ENCODE results near the gene IL4. TPM values are rescaled to one million over a fixed set of nuclear protein-coding genes. Genes with fewer than 3 reads are reported as not detected.
A peak's percentile ranks its signal among the peaks of the same experiment; 100 is the strongest.

IL4 gene
- total RNA-seq, 1 experiment from 2014 or later, result not detected

- Histone ChIP-seq H2AFZ (ENCODE audit: low read length) (no peak overlapping the region), H3K4me2 (ENCODE audit: low read depth, low read length, poor library complexity, severe bottlenecking) (no peak overlapping the region), H3K27ac (ENCODE audit: low read length) (no peak overlapping the region)
These were observed 7.1 kb downstream of the IL4 start for GRCh38 chr5:132680780-132681475.

GRCh38 chr5:132681476-132681831, 7.7 kb downstream of the IL4 start:
- Histone ChIP-seq H3K36me3 (ENCODE audit: insufficient read depth, low read length) (no peaks in the 10 kb centered on the region), H3K27ac (ENCODE audit: low read length) (no peak overlapping the region), H3K4me3 (ENCODE audit: low read length) (no peak overlapping the region), H2AFZ (ENCODE audit: low read length) (no peak overlapping the region), H3K9me3 (ENCODE audit: low read length) (no peaks in the 10 kb centered on the region), H3K27me3 (ENCODE audit: low read length) (no peaks in the 10 kb centered on the region), H4K20me1 (ENCODE audit: insufficient read depth, low read depth, low read length) (no peaks in the 10 kb centered on the region), H3K4me1 (ENCODE audit: low read length) (peaks cover 16% of the 10 kb centered on the region), H3K4me2 (ENCODE audit: low read depth, low read length, poor library complexity, severe bottlenecking) (no peak overlapping the region), H3K9ac (ENCODE audit: low read length) (no peak overlapping the region), H3K9me2 (replicated peaks; ENCODE audit: insufficient read depth, low read length) (no peaks in the 10 kb centered on the region), H3K79me2 (ENCODE audit: low read length) (no peaks in the 10 kb centered on the region)
- peak; percentile 49 for DNase-seq

More at GRCh38 chr5:132680780-132681475, 7.1 kb downstream of the IL4 start:
- no peaks in the 10 kb centered on the region for H4K20me1 ChIP-seq (ENCODE audit: insufficient read depth, low read depth, low read length)
- H3K36me3 ChIP-seq (ENCODE audit: insufficient read depth, low read length), result no peaks in the 10 kb centered on the region
- DNase-seq, result no peak
- no peak overlapping the region for H3K4me3 ChIP-seq (ENCODE audit: low read length)
- no peaks in the 10 kb centered on the region for H3K9me3 ChIP-seq (ENCODE audit: low read length)
- no peaks in the 10 kb centered on the region for H3K9me2 ChIP-seq (replicated peaks; ENCODE audit: insufficient read depth, low read length)
- no peaks in the 10 kb centered on the region for H3K79me2 ChIP-seq (ENCODE audit: low read length)
- no peaks in the 10 kb centered on the region for H3K27me3 ChIP-seq (ENCODE audit: low read length)
- H3K4me1 ChIP-seq (ENCODE audit: low read length), result peaks cover 16% of the 10 kb centered on the region
- no peak overlapping the region for H3K9ac ChIP-seq (ENCODE audit: low read length)

GRCh38 chr5:132681983-132682382, 8.2 kb downstream of the IL4 start:
- Histone ChIP-seq H3K27me3 (ENCODE audit: low read length) (no peaks in the 10 kb centered on the region), H3K9me2 (replicated peaks; ENCODE audit: insufficient read depth, low read length) (no peaks in the 10 kb centered on the region), H2AFZ (ENCODE audit: low read length) (0 out of 2 replicates have a peak overlapping the region, but pooled peaks have one; percentile 23), H3K36me3 (ENCODE audit: insufficient read depth, low read length) (no peaks in the 10 kb centered on the region), H3K9me3 (ENCODE audit: low read length) (no peaks in the 10 kb centered on the region), H3K9ac (ENCODE audit: low read length) (no peak overlapping the region), H4K20me1 (ENCODE audit: insufficient read depth, low read depth, low read length) (no peaks in the 10 kb centered on the region), H3K4me1 (ENCODE audit: low read length) (peaks cover 16% of the 10 kb centered on the region), H3K79me2 (ENCODE audit: low read length) (no peaks in the 10 kb centered on the region), H3K27ac (ENCODE audit: low read length) (no peak overlapping the region), H3K4me3 (ENCODE audit: low read length) (no peak overlapping the region), H3K4me2 (ENCODE audit: low read depth, low read length, poor library complexity, severe bottlenecking) (no peak overlapping the region)
- DNase-seq, result no peak

- Histone ChIP-seq H3K27ac (ENCODE audit: low read length) (no peak overlapping the region), H2AFZ (ENCODE audit: low read length) (no peak overlapping the region), H3K36me3 (ENCODE audit: insufficient read depth, low read length) (no peaks in the 10 kb centered on the region), H3K4me2 (ENCODE audit: low read depth, low read length, poor library complexity, severe bottlenecking) (no peak overlapping the region), H3K9ac (ENCODE audit: low read length) (no peak overlapping the region), H4K20me1 (ENCODE audit: insufficient read depth, low read depth, low read length) (no peaks in the 10 kb centered on the region), H3K9me3 (ENCODE audit: low read length) (no peaks in the 10 kb centered on the region), H3K4me3 (ENCODE audit: low read length) (no peak overlapping the region), H3K4me1 (ENCODE audit: low read length) (peaks cover 31% of the 10 kb centered on the region), H3K9me2 (replicated peaks; ENCODE audit: insufficient read depth, low read length) (no peaks in the 10 kb centered on the region), H3K79me2 (ENCODE audit: low read length) (no peaks in the 10 kb centered on the region), H3K27me3 (ENCODE audit: low read length) (no peaks in the 10 kb centered on the region)
- DNase-seq, result no peak
These were observed 10.7 kb downstream of the IL4 start for GRCh38 chr5:132684491-132684890.

- peaks cover 37% of the 10 kb centered on the region for H3K4me1 ChIP-seq (ENCODE audit: low read length)
- no peaks in the 10 kb centered on the region for H3K36me3 ChIP-seq (ENCODE audit: insufficient read depth, low read length)
- H3K9me3 ChIP-seq (ENCODE audit: low read length), result no peaks in the 10 kb centered on the region
- no peak overlapping the region for H3K9ac ChIP-seq (ENCODE audit: low read length)
- H4K20me1 ChIP-seq (ENCODE audit: insufficient read depth, low read depth, low read length), result no peaks in the 10 kb centered on the region
- H3K79me2 ChIP-seq (ENCODE audit: low read length), result no peaks in the 10 kb centered on the region
- no peak overlapping the region for H3K27ac ChIP-seq (ENCODE audit: low read length)
- no peak for DNase-seq
- no peaks in the 10 kb centered on the region for H3K9me2 ChIP-seq (replicated peaks; ENCODE audit: insufficient read depth, low read length)
- no peak overlapping the region for H3K4me3 ChIP-seq (ENCODE audit: low read length)
- H3K27me3 ChIP-seq (ENCODE audit: low read length), result no peaks in the 10 kb centered on the region
- no peak overlapping the region for H2AFZ ChIP-seq (ENCODE audit: low read length)
- H3K4me2 ChIP-seq (ENCODE audit: low read depth, low read length, poor library complexity, severe bottlenecking), result no peak overlapping the region
These were observed 11.3 kb downstream of the IL4 start for GRCh38 chr5:132684922-132685720.

- no peak overlapping the region for H2AFZ ChIP-seq (ENCODE audit: low read length)
- no peak overlapping the region for H3K9ac ChIP-seq (ENCODE audit: low read length)
- no peaks in the 10 kb centered on the region for H3K9me2 ChIP-seq (replicated peaks; ENCODE audit: insufficient read depth, low read length)
- no peak overlapping the region for H3K27ac ChIP-seq (ENCODE audit: low read length)
- peaks cover 39% of the 10 kb centered on the region for H3K4me1 ChIP-seq (ENCODE audit: low read length)
- no peak overlapping the region for H3K4me2 ChIP-seq (ENCODE audit: low read depth, low read length, poor library complexity, severe bottlenecking)
- no peaks in the 10 kb centered on the region for H3K79me2 ChIP-seq (ENCODE audit: low read length)
- no peak overlapping the region for H3K4me3 ChIP-seq (ENCODE audit: low read length)
- DNase-seq, result no peak
- no peaks in the 10 kb centered on the region for H3K9me3 ChIP-seq (ENCODE audit: low read length)
- H3K36me3 ChIP-seq (ENCODE audit: insufficient read depth, low read length), result no peaks in the 10 kb centered on the region; the same call in 1 of the 2 replicates
- H3K27me3 ChIP-seq (ENCODE audit: low read length), result no peaks in the 10 kb centered on the region
- H4K20me1 ChIP-seq (ENCODE audit: insufficient read depth, low read depth, low read length), result no peaks in the 10 kb centered on the region
These were observed 12.4 kb downstream of the IL4 start for GRCh38 chr5:132686193-132686592.

- Histone ChIP-seq H3K4me3 (ENCODE audit: low read length) (no peak overlapping the region), H3K9me2 (replicated peaks; ENCODE audit: insufficient read depth, low read length) (no peaks in the 10 kb centered on the region), H2AFZ (ENCODE audit: low read length) (no peak overlapping the region), H3K9me3 (ENCODE audit: low read length) (no peaks in the 10 kb centered on the region), H3K36me3 (ENCODE audit: insufficient read depth, low read length) (peaks cover 4% of the 10 kb centered on the region; the same call in 1 of the 2 replicates), H3K27ac (ENCODE audit: low read length) (no peak overlapping the region), H3K4me1 (ENCODE audit: low read length) (peaks cover 25% of the 10 kb centered on the region), H3K27me3 (ENCODE audit: low read length) (no peaks in the 10 kb centered on the region), H3K79me2 (ENCODE audit: low read length) (no peaks in the 10 kb centered on the region), H4K20me1 (ENCODE audit: insufficient read depth, low read depth, low read length) (no peaks in the 10 kb centered on the region), H3K9ac (ENCODE audit: low read length) (no peak overlapping the region), H3K4me2 (ENCODE audit: low read depth, low read length, poor library complexity, severe bottlenecking) (no peak overlapping the region)
- DNase-seq, result no peak
These were observed 14.2 kb downstream of the IL4 start for GRCh38 chr5:132687995-132688394.

GRCh38 chr5:132688536-132689339, 14.9 kb downstream of the IL4 start:
- Histone ChIP-seq H4K20me1 (ENCODE audit: insufficient read depth, low read depth, low read length) (no peaks in the 10 kb centered on the region), H3K36me3 (ENCODE audit: insufficient read depth, low read length) (peaks cover 4% of the 10 kb centered on the region; the same call in 1 of the 2 replicates), H3K4me1 (ENCODE audit: low read length) (peaks cover 25% of the 10 kb centered on the region), H3K79me2 (ENCODE audit: low read length) (no peaks in the 10 kb centered on the region), H3K27me3 (ENCODE audit: low read length) (no peaks in the 10 kb centered on the region), H3K9me2 (replicated peaks; ENCODE audit: insufficient read depth, low read length) (no peaks in the 10 kb centered on the region), H3K4me2 (ENCODE audit: low read depth, low read length, poor library complexity, severe bottlenecking) (peak overlapping the region; percentile 46), H3K9ac (ENCODE audit: low read length) (no peak overlapping the region), H3K9me3 (ENCODE audit: low read length) (no peaks in the 10 kb centered on the region), H3K27ac (ENCODE audit: low read length) (0 out of 2 replicates have a peak overlapping the region, but pooled peaks have one; percentile 7), H3K4me3 (ENCODE audit: low read length) (no peak overlapping the region), H2AFZ (ENCODE audit: low read length) (no peak overlapping the region)
- DNase-seq, result peak; percentile 63
